ENCODE results near the gene RANBP9.

Gene RANBP9

GRCh38 chr6:13600036-13600435 lies 111.6 kb downstream of the RANBP9 start:
- no peak for DNase-seq (ENCODE audit: low read depth)

- no peak for DNase-seq (ENCODE audit: low read depth)
These were observed 114.6 kb downstream of the RANBP9 start for GRCh38 chr6:13597073-13597472.

- no peak for DNase-seq (ENCODE audit: low read depth)
These were observed 117.9 kb downstream of the RANBP9 start for GRCh38 chr6:13593720-13594119.

- DNase-seq (ENCODE audit: low read depth) = no peak
These were observed 118.5 kb downstream of the RANBP9 start for GRCh38 chr6:13593103-13593502.

- no peak for DNase-seq (ENCODE audit: low read depth)
These were observed 120.3 kb downstream of the RANBP9 start for GRCh38 chr6:13591205-13591921.

- no peak for DNase-seq (ENCODE audit: low read depth)
These were observed 121.0 kb downstream of the RANBP9 start for GRCh38 chr6:13590574-13591153.

GRCh38 chr6:13589801-13590200 lies 121.8 kb downstream of the RANBP9 start:
- DNase-seq (ENCODE audit: low read depth) = no peak

GRCh38 chr6:13586603-13587542 lies 124.8 kb downstream of the RANBP9 start:
- no peak for DNase-seq (ENCODE audit: low read depth)

GRCh38 chr6:13581700-13582229 lies 129.9 kb downstream of the RANBP9 start:
- no peak for DNase-seq (ENCODE audit: low read depth)

- DNase-seq (ENCODE audit: low read depth) = no peak
These were observed 131.7 kb downstream of the RANBP9 start for GRCh38 chr6:13579911-13580310.

- no peak for DNase-seq (ENCODE audit: low read depth)
These were observed 133.7 kb downstream of the RANBP9 start for GRCh38 chr6:13577926-13578325.

- DNase-seq (ENCODE audit: low read depth) = no peak
These were observed 135.6 kb downstream of the RANBP9 start for GRCh38 chr6:13576017-13576416.

- no peak for DNase-seq (ENCODE audit: low read depth)
These were observed 136.3 kb downstream of the RANBP9 start for GRCh38 chr6:13575377-13575775.

- peak; percentile 64 for DNase-seq (ENCODE audit: low read depth)
These were observed 136.9 kb downstream of the RANBP9 start, which contains the start of gene SIRT5 for GRCh38 chr6:13574571-13575376. TSS of gene SIRT5 (plus strand) at chr6:13574601. CDS start at chr6:13584111, 9,510 bp downstream.

GRCh38 chr6:13574149-13574570 lies 137.5 kb downstream of the RANBP9 start:
- peak; percentile 91 for DNase-seq (ENCODE audit: low read depth)

GRCh38 chr6:13573669-13574110 lies 137.9 kb downstream of the RANBP9 start:
- no peak for DNase-seq (ENCODE audit: low read depth)

- DNase-seq (ENCODE audit: low read depth) = no peak
These were observed 138.5 kb downstream of the RANBP9 start for GRCh38 chr6:13572951-13573654.

GRCh38 chr6:13572240-13572639 lies 139.4 kb downstream of the RANBP9 start:
- no peak for DNase-seq (ENCODE audit: low read depth)
